ENCODE measurements around the gene NLGN3. TPM values are rescaled to one million over a fixed set of nuclear protein-coding genes. Genes with fewer than 3 reads are reported as not detected.
A peak's percentile ranks its signal among the peaks of the same experiment; 100 is the strongest.

NLGN3 gene
- total and polyA plus RNA-seq, 2 donors, result 0.19 to 1.5 TPM

GRCh38 chrX:71100581-71101505 lies 43.8 kb upstream of the NLGN3 start:
- Histone ChIP-seq H3K4me1 (ENCODE audit: control insufficient read depth in 2 of 2, insufficient read depth in 2 of 2, low read length in 2 of 2) (peaks cover 12 to 80% of the 10 kb centered on the region in 2 donors), H3K27ac (ENCODE audit: low read depth in 1 of 2, low read length in 1 of 2) (peak overlapping the region in 1 of 2 donors; percentile 69), H3K36me3 (ENCODE audit: control insufficient read depth in 2 of 2, insufficient read depth in 2 of 2, low read length in 1 of 2) (peaks cover 4 to 9% of the 10 kb centered on the region in 2 donors), H3K4me3 (ENCODE audit: low read length in 2 of 2) (no peak overlapping the region), H3K9me3 (ENCODE audit: control insufficient read depth in 2 of 2, insufficient read depth in 1 of 2, low read length in 1 of 2) (no peaks in the 10 kb centered on the region), H3K27me3 (ENCODE audit: control insufficient read depth in 2 of 2, insufficient read depth in 1 of 2, low read length in 1 of 2) (peaks cover 0 to 8% of the 10 kb centered on the region in 2 donors)
- peak in 2 of 9 donors; percentile 42 to 68 for DNase-seq (ENCODE audit: low read depth in 6 of 9, low spot score in 9 of 9)
- WGBS, result 87% methylated on average over 31 of the region's 31 CpGs

GRCh38 chrX:71102292-71102691 lies 42.3 kb upstream of the NLGN3 start:
- no peak for DNase-seq (ENCODE audit: low read depth in 6 of 9, low spot score in 9 of 9)
- Histone ChIP-seq H3K36me3 (ENCODE audit: control insufficient read depth in 2 of 2, insufficient read depth in 2 of 2, low read length in 1 of 2) (peaks cover 6 to 16% of the 10 kb centered on the region in 2 donors), H3K4me3 (ENCODE audit: low read length in 2 of 2) (no peak overlapping the region), H3K9me3 (ENCODE audit: control insufficient read depth in 2 of 2, insufficient read depth in 1 of 2, low read length in 1 of 2) (no peaks in the 10 kb centered on the region), H3K27me3 (ENCODE audit: control insufficient read depth in 2 of 2, insufficient read depth in 1 of 2, low read length in 1 of 2) (peaks cover 0 to 3% of the 10 kb centered on the region in 2 donors), H3K4me1 (ENCODE audit: control insufficient read depth in 2 of 2, insufficient read depth in 2 of 2, low read length in 2 of 2) (peaks cover 15 to 88% of the 10 kb centered on the region in 2 donors), H3K27ac (ENCODE audit: low read depth in 1 of 2, low read length in 1 of 2) (peak overlapping the region; percentile 60 to 93)
- 95% methylated on average over 3 of the region's 3 CpGs for WGBS

- H3K36me3 ChIP-seq (ENCODE audit: control insufficient read depth in 2 of 2, insufficient read depth in 2 of 2, low read length in 1 of 2), result peaks cover 13 to 26% of the 10 kb centered on the region in 2 donors
- H3K9me3 ChIP-seq (ENCODE audit: control insufficient read depth in 2 of 2, insufficient read depth in 1 of 2, low read length in 1 of 2), result no peaks in the 10 kb centered on the region
- DNase-seq (ENCODE audit: low read depth in 6 of 9, low spot score in 9 of 9), result peak in 5 of 9 donors; percentile 61 to 91 (median 78)
- H3K27ac ChIP-seq (ENCODE audit: low read depth in 1 of 2, low read length in 1 of 2), result peak overlapping the region; percentile 92 to 93
- WGBS, result 5% methylated on average over 10 of the region's 10 CpGs
- peaks cover 0 to 3% of the 10 kb centered on the region in 2 donors for H3K27me3 ChIP-seq (ENCODE audit: control insufficient read depth in 2 of 2, insufficient read depth in 1 of 2, low read length in 1 of 2)
- peaks cover 15 to 90% of the 10 kb centered on the region in 2 donors for H3K4me1 ChIP-seq (ENCODE audit: control insufficient read depth in 2 of 2, insufficient read depth in 2 of 2, low read length in 2 of 2)
- peak overlapping the region; percentile 48 to 70 for H3K4me3 ChIP-seq (ENCODE audit: low read length in 2 of 2)
Measured at GRCh38 chrX:71103110-71103983, 41.3 kb upstream of the NLGN3 start.

GRCh38 chrX:71105628-71106027 lies 39.0 kb upstream of the NLGN3 start:
- 91% methylated on average over 3 of the region's 3 CpGs for WGBS
- DNase-seq (ENCODE audit: low read depth in 6 of 9, low spot score in 9 of 9), result no peak
- peaks cover 13 to 38% of the 10 kb centered on the region in 2 donors for H3K36me3 ChIP-seq (ENCODE audit: control insufficient read depth in 2 of 2, insufficient read depth in 2 of 2, low read length in 1 of 2)
- peak overlapping the region; percentile 31 to 62 for H3K27ac ChIP-seq (ENCODE audit: low read depth in 1 of 2, low read length in 1 of 2)
- H3K4me3 ChIP-seq (ENCODE audit: low read length in 2 of 2), result no peak overlapping the region
- H3K27me3 ChIP-seq (ENCODE audit: control insufficient read depth in 2 of 2, insufficient read depth in 1 of 2, low read length in 1 of 2), result peaks cover 0 to 1% of the 10 kb centered on the region in 2 donors
- H3K9me3 ChIP-seq (ENCODE audit: control insufficient read depth in 2 of 2, insufficient read depth in 1 of 2, low read length in 1 of 2), result no peaks in the 10 kb centered on the region
- peaks cover 12 to 79% of the 10 kb centered on the region in 2 donors for H3K4me1 ChIP-seq (ENCODE audit: control insufficient read depth in 2 of 2, insufficient read depth in 2 of 2, low read length in 2 of 2)

GRCh38 chrX:71106427-71106826 lies 38.2 kb upstream of the NLGN3 start, which contains the start of gene CXorf65:
TSS of gene CXorf65 (minus strand) at chrX:71106740. CDS start at chrX:71106556, 184 bp downstream.
- Histone ChIP-seq H3K36me3 (ENCODE audit: control insufficient read depth in 2 of 2, insufficient read depth in 2 of 2, low read length in 1 of 2) (peaks cover 13 to 38% of the 10 kb centered on the region in 2 donors), H3K9me3 (ENCODE audit: control insufficient read depth in 2 of 2, insufficient read depth in 1 of 2, low read length in 1 of 2) (no peaks in the 10 kb centered on the region), H3K4me3 (ENCODE audit: low read length in 2 of 2) (peak within 1 kb of the TSS; percentile 53 to 80), H3K4me1 (ENCODE audit: control insufficient read depth in 2 of 2, insufficient read depth in 2 of 2, low read length in 2 of 2) (peaks cover 12 to 71% of the 10 kb centered on the region in 2 donors), H3K27ac (ENCODE audit: low read depth in 1 of 2, low read length in 1 of 2) (peak within 1 kb of the TSS; percentile 74 to 91), H3K27me3 (ENCODE audit: control insufficient read depth in 2 of 2, insufficient read depth in 1 of 2, low read length in 1 of 2) (no peaks in the 10 kb centered on the region)
- no peak for DNase-seq (ENCODE audit: low read depth in 6 of 9, low spot score in 9 of 9)
- 71% methylated on average over 1 of the region's 1 CpG for WGBS

GRCh38 chrX:71107245-71107644 lies 37.4 kb upstream of the NLGN3 start:
- H3K4me1 ChIP-seq (ENCODE audit: control insufficient read depth in 2 of 2, insufficient read depth in 2 of 2, low read length in 2 of 2), result peaks cover 11 to 69% of the 10 kb centered on the region in 2 donors
- H3K9me3 ChIP-seq (ENCODE audit: control insufficient read depth in 2 of 2, insufficient read depth in 1 of 2, low read length in 1 of 2), result no peaks in the 10 kb centered on the region
- peaks cover 11 to 30% of the 10 kb centered on the region in 2 donors for H3K36me3 ChIP-seq (ENCODE audit: control insufficient read depth in 2 of 2, insufficient read depth in 2 of 2, low read length in 1 of 2)
- peak overlapping the region; percentile 74 to 91 for H3K27ac ChIP-seq (ENCODE audit: low read depth in 1 of 2, low read length in 1 of 2)
- no peak for DNase-seq (ENCODE audit: low read depth in 6 of 9, low spot score in 9 of 9)
- no peaks in the 10 kb centered on the region for H3K27me3 ChIP-seq (ENCODE audit: control insufficient read depth in 2 of 2, insufficient read depth in 1 of 2, low read length in 1 of 2)
- H3K4me3 ChIP-seq (ENCODE audit: low read length in 2 of 2), result peak overlapping the region; percentile 53 to 80
- 69% methylated on average over 4 of the region's 4 CpGs for WGBS

GRCh38 chrX:71107762-71108360 lies 36.8 kb upstream of the NLGN3 start:
- Histone ChIP-seq H3K4me3 (ENCODE audit: low read length in 2 of 2) (peak overlapping the region; percentile 53 to 80), H3K9me3 (ENCODE audit: control insufficient read depth in 2 of 2, insufficient read depth in 1 of 2, low read length in 1 of 2) (no peaks in the 10 kb centered on the region), H3K27ac (ENCODE audit: low read depth in 1 of 2, low read length in 1 of 2) (peak overlapping the region; percentile 74 to 91), H3K4me1 (ENCODE audit: control insufficient read depth in 2 of 2, insufficient read depth in 2 of 2, low read length in 2 of 2) (peaks cover 10 to 67% of the 10 kb centered on the region in 2 donors), H3K27me3 (ENCODE audit: control insufficient read depth in 2 of 2, insufficient read depth in 1 of 2, low read length in 1 of 2) (no peaks in the 10 kb centered on the region), H3K36me3 (ENCODE audit: control insufficient read depth in 2 of 2, insufficient read depth in 2 of 2, low read length in 1 of 2) (peaks cover 9 to 30% of the 10 kb centered on the region in 2 donors)
- 2% methylated on average over 9 of the region's 9 CpGs for WGBS
- DNase-seq (ENCODE audit: low read depth in 6 of 9, low spot score in 9 of 9), result peak in 3 of 9 donors; percentile 58 to 79 (median 59)

GRCh38 chrX:71109051-71109450 lies 35.6 kb upstream of the NLGN3 start:
- WGBS, result 64% methylated on average over 6 of the region's 6 CpGs
- Histone ChIP-seq H3K27ac (ENCODE audit: low read depth in 1 of 2, low read length in 1 of 2) (peak overlapping the region; percentile 53 to 91), H3K36me3 (ENCODE audit: control insufficient read depth in 2 of 2, insufficient read depth in 2 of 2, low read length in 1 of 2) (peaks cover 9 to 30% of the 10 kb centered on the region in 2 donors), H3K27me3 (ENCODE audit: control insufficient read depth in 2 of 2, insufficient read depth in 1 of 2, low read length in 1 of 2) (no peaks in the 10 kb centered on the region), H3K4me1 (ENCODE audit: control insufficient read depth in 2 of 2, insufficient read depth in 2 of 2, low read length in 2 of 2) (peaks cover 7 to 64% of the 10 kb centered on the region in 2 donors), H3K9me3 (ENCODE audit: control insufficient read depth in 2 of 2, insufficient read depth in 1 of 2, low read length in 1 of 2) (no peaks in the 10 kb centered on the region), H3K4me3 (ENCODE audit: low read length in 2 of 2) (peak overlapping the region; percentile 53 to 80)
- DNase-seq (ENCODE audit: low read depth in 6 of 9, low spot score in 9 of 9), result no peak

Measured in thymus (tissue), 11 donors.